Skeletal muscle satellite cell (primary cell): ENCODE data around the gene SUN2.

Source experiments
- H3K27me3 ChIP-seq: 2 replicates; pipeline ENCODE4 v1.7.0; 2013; ENCODE audit warnings: low read length; ENCODE audit not compliant: control insufficient read depth, insufficient read depth
- H3K36me3 ChIP-seq: 2 replicates; pipeline ENCODE4 v1.7.0; 2013; ENCODE audit warnings: mild to moderate bottlenecking, control low read depth, low read length; ENCODE audit not compliant: insufficient read depth
- H3K4me1 ChIP-seq: 2 replicates; pipeline ENCODE4 v1.7.0; 2013; ENCODE audit warnings: low read length; ENCODE audit not compliant: control insufficient read depth, insufficient read depth
- H3K4me2 ChIP-seq: 2 replicates; pipeline ENCODE4 v1.7.0; 2013; ENCODE audit warnings: mild to moderate bottlenecking, low read length
- H3K4me3 ChIP-seq: 2 replicates; pipeline ENCODE4 v1.7.0; 2013; ENCODE audit warnings: low read length
- H3K9ac ChIP-seq: 2 replicates; pipeline ENCODE4 v1.7.0; 2013; ENCODE audit warnings: mild to moderate bottlenecking, low read depth, low read length, moderate library complexity
- H3K9me3 ChIP-seq: replicated peaks from 2 replicates; pipeline ENCODE4 v1.7.0; 2013; ENCODE audit warnings: mild to moderate bottlenecking, control low read depth, low read length

Gene SUN2

DNA sequence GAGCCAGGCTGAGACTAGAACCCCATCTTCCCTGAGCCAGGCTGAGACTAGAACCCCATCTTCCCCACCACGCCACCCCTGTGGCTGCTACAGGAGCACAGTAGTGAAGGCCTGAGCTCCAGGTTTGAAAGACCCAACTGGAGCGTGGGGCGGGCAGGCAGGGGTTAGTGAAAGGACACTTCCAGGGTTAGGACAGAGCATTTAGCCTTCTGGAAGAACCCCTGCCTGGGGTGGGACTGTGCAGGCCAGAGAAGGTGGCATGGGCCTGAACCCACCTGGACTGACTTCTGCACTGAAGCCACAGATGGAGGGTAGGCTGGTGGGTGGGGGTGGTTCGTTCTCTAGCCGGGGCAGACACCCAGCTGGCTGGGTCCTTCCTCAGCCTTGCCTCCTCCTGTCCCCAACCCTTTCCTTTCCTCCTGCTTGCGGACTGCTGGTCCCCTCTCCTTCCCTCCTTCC, 24.1 kb downstream of the SUN2 start:
- no peaks in the 10 kb centered on the region for H3K9me3 ChIP-seq
- no peak overlapping the region for H3K4me2 ChIP-seq
- peaks cover 8% of the 10 kb centered on the region for H3K4me1 ChIP-seq
- H3K36me3 ChIP-seq, result peaks cover 84% of the 10 kb centered on the region
- no peak overlapping the region for H3K4me3 ChIP-seq
- H3K27me3 ChIP-seq, result no peaks in the 10 kb centered on the region
- no peak overlapping the region for H3K9ac ChIP-seq

DNA sequence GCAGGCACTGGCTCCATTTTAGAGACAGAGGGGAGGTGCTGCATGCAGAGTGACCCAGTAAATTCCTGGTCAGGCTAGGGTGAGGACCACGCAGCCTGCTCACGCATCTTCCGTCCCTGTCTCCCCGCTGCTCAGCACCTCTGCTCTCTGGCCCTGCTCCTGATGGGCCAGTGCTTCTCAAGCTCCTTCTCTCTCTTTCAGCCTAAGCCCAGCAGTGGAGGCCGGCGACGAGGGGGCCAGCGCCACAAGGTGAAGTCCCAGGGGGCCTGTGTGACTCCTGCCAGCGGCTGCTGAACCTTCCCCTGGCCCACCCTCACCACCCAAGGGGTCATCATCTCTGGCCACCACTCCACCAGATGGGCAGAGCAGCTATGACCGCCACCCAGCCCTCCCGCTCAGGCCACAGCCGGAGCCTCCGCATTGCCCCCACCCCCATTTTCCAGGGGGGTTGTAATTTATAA, 25.4 kb downstream of the SUN2 start:
- Histone ChIP-seq H3K4me1 (peaks cover 8% of the 10 kb centered on the region), H3K4me2 (no peak overlapping the region), H3K9me3 (no peaks in the 10 kb centered on the region), H3K27me3 (no peaks in the 10 kb centered on the region), H3K9ac (no peak overlapping the region), H3K36me3 (peaks cover 84% of the 10 kb centered on the region), H3K4me3 (no peak overlapping the region)

DNA sequence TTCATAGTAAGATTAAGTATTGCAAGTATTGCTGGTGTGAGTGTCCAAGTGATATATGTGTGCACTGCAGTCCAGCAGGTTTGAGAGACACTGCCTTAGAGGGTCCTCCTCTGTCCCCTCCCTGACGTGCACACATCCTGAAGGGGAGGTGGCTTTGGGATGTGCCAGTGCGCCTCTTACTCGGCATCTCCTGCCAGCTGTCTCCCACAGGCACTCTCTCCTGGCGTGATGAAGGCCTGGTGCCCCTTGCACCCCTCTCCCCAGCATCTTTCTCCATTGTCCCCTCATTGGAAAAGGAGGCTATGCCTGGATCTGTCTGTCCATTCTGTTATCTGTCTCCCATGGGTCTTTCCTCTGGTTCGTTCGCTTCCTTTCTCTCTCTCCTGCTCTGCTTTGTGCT, 25.9 kb downstream of the SUN2 start:
- Histone ChIP-seq H3K4me1 (peaks cover 8% of the 10 kb centered on the region), H3K27me3 (no peaks in the 10 kb centered on the region), H3K9me3 (no peaks in the 10 kb centered on the region), H3K4me3 (no peak overlapping the region), H3K4me2 (no peak overlapping the region), H3K36me3 (peaks cover 81% of the 10 kb centered on the region), H3K9ac (no peak overlapping the region)

DNA sequence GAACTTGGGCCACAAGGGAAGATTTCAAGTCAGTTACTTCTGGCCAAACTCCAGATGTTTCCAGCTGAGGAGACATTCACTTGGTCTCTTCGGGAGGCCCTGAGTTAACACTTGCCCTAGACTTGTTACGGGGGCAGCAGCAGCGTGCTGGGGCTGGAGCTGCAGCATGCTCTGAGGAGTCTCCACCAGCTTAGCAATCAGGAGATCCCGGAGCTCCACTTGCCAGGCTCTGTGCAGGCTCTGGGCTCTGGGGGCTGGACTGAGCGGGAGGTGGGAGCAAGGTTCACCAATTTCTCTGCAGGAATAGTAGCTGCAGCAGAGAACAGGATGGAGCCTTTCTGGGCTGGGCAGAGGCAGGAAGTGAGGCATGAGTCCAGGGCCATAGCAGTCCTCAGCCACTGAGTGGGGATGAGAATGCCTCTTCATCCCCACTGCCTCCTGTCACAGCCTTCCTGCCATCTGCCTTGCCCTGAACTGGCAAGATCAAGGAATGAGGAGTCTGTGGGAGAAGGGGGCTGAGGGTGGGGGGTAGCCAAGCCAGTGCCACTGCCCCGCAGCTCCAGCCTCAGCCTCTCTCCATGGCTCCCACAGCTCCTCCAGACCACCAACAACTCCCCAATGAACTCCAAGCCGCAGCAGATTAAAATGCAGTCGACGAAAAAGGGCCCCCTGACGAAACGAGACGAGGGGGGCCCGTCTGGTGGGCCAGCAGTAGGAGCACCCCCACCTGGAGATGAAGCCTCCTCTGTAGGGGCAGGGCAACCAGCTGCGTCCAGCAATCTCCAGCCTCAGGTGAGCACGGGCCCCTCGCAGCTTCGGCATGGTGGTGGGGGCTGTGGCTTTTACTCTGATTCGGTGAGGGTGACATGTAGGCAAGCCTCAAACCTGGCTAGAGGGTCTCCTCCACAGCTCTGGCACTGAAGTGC, 26.7 kb downstream of the SUN2 start:
- H3K9me3 ChIP-seq, result no peaks in the 10 kb centered on the region
- H3K4me1 ChIP-seq, result peaks cover 7% of the 10 kb centered on the region
- no peak overlapping the region for H3K4me2 ChIP-seq
- peaks cover 82% of the 10 kb centered on the region for H3K36me3 ChIP-seq
- no peaks in the 10 kb centered on the region for H3K27me3 ChIP-seq
- no peak overlapping the region for H3K4me3 ChIP-seq
- no peak overlapping the region for H3K9ac ChIP-seq

DNA sequence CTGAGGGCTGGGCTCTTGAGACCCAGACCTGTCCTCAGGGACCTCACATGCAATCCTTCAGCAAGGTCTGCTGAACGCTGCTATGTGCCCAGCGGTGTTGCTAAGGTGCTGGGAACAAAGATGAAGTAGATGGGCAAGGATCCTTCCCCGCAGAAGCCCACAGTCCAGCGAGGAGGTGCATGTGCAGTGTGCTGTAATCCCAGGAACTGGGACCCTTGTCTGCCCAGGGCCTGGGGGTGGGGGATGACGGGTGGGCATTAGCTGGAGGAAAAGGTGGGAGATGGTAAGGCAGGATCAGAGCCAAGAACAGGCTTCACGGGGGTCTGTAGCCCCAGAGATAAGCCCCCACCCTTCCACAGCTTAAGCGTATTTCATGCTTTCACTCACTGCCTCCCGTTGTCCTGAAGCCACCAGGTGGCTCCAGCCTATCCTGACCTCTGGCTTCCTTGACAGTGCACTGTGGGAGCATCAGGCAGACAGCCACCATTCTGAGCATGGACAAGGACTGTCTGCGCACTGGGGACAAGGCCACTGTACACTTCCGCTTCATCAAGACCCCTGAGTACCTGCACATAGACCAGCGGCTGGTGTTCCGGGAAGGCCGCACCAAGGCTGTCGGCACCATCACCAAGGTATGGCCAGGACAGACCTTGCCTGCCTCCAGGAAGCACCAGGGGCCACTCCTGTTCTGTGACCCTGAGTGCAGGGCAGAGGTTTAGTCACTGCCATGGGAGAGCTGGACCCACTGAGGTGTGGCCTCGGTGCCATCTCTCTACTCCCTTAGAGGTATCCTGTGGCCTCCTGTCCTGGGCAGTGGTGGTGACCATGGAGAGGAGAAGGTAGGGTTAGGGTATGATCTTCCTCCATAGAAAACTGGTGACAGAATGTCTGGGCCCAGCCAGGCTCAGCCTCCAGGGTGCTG, 28.0 kb downstream of the SUN2 start:
- no peaks in the 10 kb centered on the region for H3K4me1 ChIP-seq
- peaks cover 80% of the 10 kb centered on the region for H3K36me3 ChIP-seq
- H3K9ac ChIP-seq, result no peak overlapping the region
- no peaks in the 10 kb centered on the region for H3K9me3 ChIP-seq
- no peak overlapping the region for H3K4me2 ChIP-seq
- H3K4me3 ChIP-seq, result no peak overlapping the region
- no peaks in the 10 kb centered on the region for H3K27me3 ChIP-seq

DNA sequence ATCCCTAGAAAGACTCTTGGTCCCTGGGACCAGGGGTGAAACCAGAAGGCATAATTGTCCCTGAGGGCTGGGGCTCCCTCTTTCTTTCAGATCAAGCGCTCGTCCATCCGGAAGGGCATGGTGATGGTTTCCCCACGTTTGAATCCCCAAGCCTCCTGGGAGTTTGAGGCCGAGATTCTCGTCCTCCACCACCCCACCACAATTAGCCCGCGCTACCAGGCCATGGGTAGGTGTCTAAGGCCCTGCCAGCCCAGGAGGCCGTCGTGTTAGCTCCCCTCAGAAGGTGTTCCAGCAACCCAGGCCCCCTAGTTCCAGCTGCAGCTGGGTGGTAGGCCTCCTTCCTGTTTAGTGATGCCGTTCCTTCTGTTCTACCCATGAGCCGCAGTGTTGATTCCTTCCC, 28.7 kb downstream of the SUN2 start:
- Histone ChIP-seq H3K9me3 (no peaks in the 10 kb centered on the region), H3K9ac (no peak overlapping the region), H3K36me3 (peaks cover 85% of the 10 kb centered on the region), H3K27me3 (no peaks in the 10 kb centered on the region), H3K4me2 (no peak overlapping the region), H3K4me3 (no peak overlapping the region), H3K4me1 (no peaks in the 10 kb centered on the region)

DNA sequence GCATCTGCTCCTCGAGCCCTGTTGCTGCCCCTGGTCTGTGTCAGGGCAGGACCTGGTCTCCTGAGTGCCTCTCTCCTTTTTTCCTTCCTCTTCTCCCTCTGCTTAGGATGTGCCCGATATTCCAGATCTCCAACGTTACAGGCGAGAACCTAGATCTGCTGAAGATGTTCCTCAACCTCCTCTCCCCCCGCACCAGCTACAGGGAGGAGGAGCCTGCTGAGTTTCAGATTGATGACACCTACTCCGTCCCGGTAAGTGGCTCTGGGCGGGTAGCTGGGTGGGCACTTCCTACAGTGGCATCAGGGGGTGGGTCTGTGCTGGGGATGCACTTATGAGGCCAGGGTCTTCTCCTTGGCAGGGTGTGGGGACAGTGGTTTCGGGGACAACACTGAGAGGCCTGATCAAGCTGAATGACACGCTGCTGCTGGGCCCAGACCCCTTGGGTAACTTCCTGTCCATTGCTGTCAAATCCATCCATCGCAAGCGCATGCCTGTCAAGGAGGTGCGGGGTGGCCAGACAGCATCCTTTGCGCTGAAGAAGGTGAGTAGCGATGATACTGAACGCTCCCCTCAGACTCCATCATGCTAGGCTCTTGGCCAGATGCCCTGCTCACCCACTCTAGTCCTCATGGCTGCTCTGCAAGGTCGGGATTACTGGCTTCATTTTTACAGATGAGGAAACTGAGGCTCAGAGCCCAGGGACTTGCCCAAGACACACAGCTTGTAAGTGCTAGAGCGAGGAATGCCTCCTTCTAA, 29.7 kb downstream of the SUN2 start:
- Histone ChIP-seq H3K9me3 (no peaks in the 10 kb centered on the region), H3K4me1 (no peaks in the 10 kb centered on the region), H3K9ac (no peak overlapping the region), H3K4me2 (no peak overlapping the region), H3K4me3 (no peak overlapping the region), H3K27me3 (no peaks in the 10 kb centered on the region), H3K36me3 (peaks cover 84% of the 10 kb centered on the region)

DNA sequence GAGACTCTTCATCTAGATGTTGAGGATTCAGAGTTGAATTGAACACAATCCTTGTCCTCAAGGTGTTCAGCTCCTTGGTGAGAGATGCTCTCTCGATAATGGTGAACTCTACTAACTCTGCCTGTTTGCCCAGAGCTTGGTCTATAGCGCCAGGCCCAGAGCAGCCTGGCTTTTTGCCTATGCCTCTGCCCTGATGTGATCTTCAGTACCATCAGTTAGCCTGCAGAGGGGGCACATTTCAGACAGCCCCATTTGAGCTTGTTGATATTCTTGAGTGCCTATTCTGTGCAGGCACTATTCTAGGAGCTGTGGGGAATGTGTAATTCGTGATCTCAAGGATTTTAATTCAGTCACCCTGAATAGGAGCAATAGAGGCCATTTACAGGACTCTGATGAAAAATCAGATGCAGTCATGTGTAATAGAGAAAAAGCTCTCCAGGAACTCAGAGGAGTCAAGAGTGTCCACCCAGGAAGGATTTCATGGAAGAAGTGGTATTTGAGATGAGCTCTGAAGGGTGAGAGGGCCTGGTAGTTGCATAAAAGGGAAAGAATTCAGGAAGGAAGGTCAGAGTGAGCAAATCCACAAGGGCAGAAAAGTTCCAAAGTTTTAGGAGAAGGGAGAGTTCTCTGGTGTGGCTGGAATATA, 30.7 kb downstream of the SUN2 start:
- Histone ChIP-seq H3K4me1 (no peaks in the 10 kb centered on the region), H3K9me3 (no peaks in the 10 kb centered on the region), H3K9ac (no peak overlapping the region), H3K4me3 (no peak overlapping the region), H3K4me2 (no peak overlapping the region), H3K27me3 (no peaks in the 10 kb centered on the region), H3K36me3 (peaks cover 78% of the 10 kb centered on the region)

DNA sequence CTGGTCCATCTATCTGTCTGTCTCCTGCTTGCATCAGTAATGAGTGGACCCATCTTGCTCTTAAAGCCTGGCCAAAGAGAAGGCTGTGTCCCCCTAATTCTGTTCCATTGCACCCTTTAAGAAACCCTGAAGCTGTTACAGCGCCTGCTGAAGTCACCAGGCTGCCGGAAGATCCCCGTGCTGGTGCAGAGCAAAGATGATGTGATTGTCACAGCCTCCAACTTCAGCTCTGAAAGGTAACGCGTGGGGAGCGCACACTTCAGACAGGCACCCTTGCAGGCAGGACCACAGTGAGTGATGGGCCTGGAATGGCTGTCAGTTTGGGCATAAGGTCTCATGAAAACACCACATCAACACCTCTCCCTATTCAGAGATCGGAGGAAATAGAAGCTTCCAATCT, 31.6 kb downstream of the SUN2 start:
- no peak overlapping the region for H3K4me3 ChIP-seq
- H3K27me3 ChIP-seq, result no peaks in the 10 kb centered on the region
- H3K9ac ChIP-seq, result no peak overlapping the region
- no peaks in the 10 kb centered on the region for H3K9me3 ChIP-seq
- peaks cover 70% of the 10 kb centered on the region for H3K36me3 ChIP-seq
- H3K4me2 ChIP-seq, result no peak overlapping the region
- peaks cover 6% of the 10 kb centered on the region for H3K4me1 ChIP-seq

DNA sequence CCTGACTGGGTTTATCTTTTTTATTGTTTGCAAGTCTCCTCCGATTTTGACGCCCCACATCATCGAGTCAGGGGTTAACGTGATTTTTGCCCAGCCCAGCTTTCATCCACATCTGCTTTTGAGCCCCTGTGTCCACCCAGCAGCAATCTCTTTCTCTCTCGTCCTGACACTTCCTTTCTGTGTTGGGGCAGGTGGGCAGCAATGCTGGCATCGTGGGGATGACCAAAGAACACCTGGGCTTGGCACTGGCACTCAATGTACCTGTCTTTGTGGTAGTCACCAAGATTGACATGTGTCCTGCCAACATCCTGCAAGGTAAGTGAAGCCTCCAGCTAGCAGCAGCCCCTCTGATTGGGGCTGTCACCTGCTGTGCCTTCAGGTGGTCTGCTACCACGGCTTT, 34.2 kb downstream of the SUN2 start:
- Histone ChIP-seq H3K4me1 (peaks cover 19% of the 10 kb centered on the region), H3K4me3 (no peak overlapping the region), H3K9ac (no peak overlapping the region), H3K36me3 (peaks cover 52% of the 10 kb centered on the region), H3K4me2 (no peak overlapping the region), H3K27me3 (no peaks in the 10 kb centered on the region), H3K9me3 (no peaks in the 10 kb centered on the region)
